Endothelial cell (in vitro differentiated cells): ENCODE results near the gene HDAC4. TPM values are rescaled to one million over a fixed set of nuclear protein-coding genes. Genes with fewer than 3 reads are reported as not detected.

Experiments
- DNase-seq: peaks from one replicate; pipeline ENCODE4 v3.0.0; 2021; ENCODE audit warnings: low spot score
- H3K27ac Mint-ChIP-seq: one replicate; pipeline ENCODE4 v1.8.0; 2021; ENCODE audit warnings: mixed read lengths, inconsistent platforms; ENCODE audit not compliant: unreplicated experiment
- H3K27me3 Mint-ChIP-seq: one replicate; pipeline ENCODE4 v1.8.0; 2021; ENCODE audit warnings: mild to moderate bottlenecking, moderate library complexity, mixed read lengths, inconsistent platforms; ENCODE audit not compliant: unreplicated experiment
- H3K36me3 Mint-ChIP-seq: one replicate; pipeline ENCODE4 v1.8.0; 2021; ENCODE audit warnings: mild to moderate bottlenecking, low read depth, mixed read lengths, inconsistent platforms; ENCODE audit not compliant: unreplicated experiment
- H3K4me1 Mint-ChIP-seq: one replicate; pipeline ENCODE4 v1.8.0; 2021; ENCODE audit warnings: mild to moderate bottlenecking, mixed read lengths, inconsistent platforms; ENCODE audit not compliant: unreplicated experiment
- H3K4me3 Mint-ChIP-seq: one replicate; pipeline ENCODE4 v1.8.0; 2021; ENCODE audit warnings: mild to moderate bottlenecking, mixed read lengths, inconsistent platforms; ENCODE audit not compliant: unreplicated experiment
- H3K9me3 Mint-ChIP-seq: one replicate; pipeline ENCODE4 v1.8.0; 2021; ENCODE audit warnings: mixed read lengths, inconsistent platforms; ENCODE audit not compliant: unreplicated experiment
- total RNA-seq: library from RNA; stranded (reverse); fragmentation: NEBNext Ultra II Directional; extraction: Animal tissue kit (Norgen Biotek cat#: 25700); gene quantifications from one replicate; pipeline ENCODE4 v1.2.1, GENCODE V29; 2021; ENCODE audit not compliant: unreplicated experiment
- TF ChIP-seq, protein P1 (sequence below): fragments of 200-600 bp; sonication (generic); IDR thresholded peaks from one replicate; pipeline ENCODE4 v1.5.0; 2021; ENCODE audit warnings: antibody characterized with exemption; ENCODE audit not compliant: unreplicated experiment

Gene HDAC4
- total RNA-seq, 1 donor from 2014 or later: 26.0 TPM

DNA sequence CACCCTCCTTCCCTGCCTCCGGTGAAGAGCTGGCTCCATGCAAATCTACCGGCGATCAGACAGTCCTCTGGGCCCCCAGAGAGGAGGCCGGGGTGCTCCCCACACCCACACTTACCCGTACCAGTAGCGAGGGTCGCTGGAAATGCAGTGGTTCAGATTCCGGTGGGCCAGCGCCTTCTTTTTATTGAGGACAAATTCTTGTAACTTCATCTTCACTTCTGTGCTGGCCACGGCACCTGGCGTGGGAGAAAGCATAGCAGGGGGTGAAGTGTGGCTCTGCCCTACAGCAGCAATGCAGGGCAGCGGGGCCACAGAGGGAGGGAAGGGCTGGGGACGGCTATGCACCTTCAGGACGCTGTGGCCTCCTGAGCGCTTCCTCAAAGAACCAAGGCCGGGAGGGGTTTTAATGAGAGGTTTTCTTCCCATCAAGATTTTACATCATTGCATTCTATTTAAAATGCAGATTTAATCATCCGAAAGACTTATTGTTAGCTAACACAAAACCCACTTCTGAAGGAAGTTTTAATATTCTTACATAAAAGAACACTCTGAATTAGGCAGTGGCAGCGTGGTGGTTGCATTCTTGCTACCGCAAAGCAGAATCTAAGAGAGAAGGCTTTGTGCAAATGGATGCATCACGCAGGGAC lies 237.0 kb downstream of the HDAC4 start:
- peaks cover 14% of the 10 kb centered on the region for H3K36me3 Mint-ChIP-seq
- no peak overlapping the region for H3K4me3 Mint-ChIP-seq
- H3K9me3 Mint-ChIP-seq: no peaks in the 10 kb centered on the region
- H3K4me1 Mint-ChIP-seq: no peaks in the 10 kb centered on the region
- peaks cover 11% of the 10 kb centered on the region for H3K27me3 Mint-ChIP-seq
- no peak overlapping the region for H3K27ac Mint-ChIP-seq
- TF ChIP-seq, protein P1, sequence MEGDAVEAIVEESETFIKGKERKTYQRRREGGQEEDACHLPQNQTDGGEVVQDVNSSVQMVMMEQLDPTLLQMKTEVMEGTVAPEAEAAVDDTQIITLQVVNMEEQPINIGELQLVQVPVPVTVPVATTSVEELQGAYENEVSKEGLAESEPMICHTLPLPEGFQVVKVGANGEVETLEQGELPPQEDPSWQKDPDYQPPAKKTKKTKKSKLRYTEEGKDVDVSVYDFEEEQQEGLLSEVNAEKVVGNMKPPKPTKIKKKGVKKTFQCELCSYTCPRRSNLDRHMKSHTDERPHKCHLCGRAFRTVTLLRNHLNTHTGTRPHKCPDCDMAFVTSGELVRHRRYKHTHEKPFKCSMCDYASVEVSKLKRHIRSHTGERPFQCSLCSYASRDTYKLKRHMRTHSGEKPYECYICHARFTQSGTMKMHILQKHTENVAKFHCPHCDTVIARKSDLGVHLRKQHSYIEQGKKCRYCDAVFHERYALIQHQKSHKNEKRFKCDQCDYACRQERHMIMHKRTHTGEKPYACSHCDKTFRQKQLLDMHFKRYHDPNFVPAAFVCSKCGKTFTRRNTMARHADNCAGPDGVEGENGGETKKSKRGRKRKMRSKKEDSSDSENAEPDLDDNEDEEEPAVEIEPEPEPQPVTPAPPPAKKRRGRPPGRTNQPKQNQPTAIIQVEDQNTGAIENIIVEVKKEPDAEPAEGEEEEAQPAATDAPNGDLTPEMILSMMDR: no peak
- no peak for DNase-seq

DNA sequence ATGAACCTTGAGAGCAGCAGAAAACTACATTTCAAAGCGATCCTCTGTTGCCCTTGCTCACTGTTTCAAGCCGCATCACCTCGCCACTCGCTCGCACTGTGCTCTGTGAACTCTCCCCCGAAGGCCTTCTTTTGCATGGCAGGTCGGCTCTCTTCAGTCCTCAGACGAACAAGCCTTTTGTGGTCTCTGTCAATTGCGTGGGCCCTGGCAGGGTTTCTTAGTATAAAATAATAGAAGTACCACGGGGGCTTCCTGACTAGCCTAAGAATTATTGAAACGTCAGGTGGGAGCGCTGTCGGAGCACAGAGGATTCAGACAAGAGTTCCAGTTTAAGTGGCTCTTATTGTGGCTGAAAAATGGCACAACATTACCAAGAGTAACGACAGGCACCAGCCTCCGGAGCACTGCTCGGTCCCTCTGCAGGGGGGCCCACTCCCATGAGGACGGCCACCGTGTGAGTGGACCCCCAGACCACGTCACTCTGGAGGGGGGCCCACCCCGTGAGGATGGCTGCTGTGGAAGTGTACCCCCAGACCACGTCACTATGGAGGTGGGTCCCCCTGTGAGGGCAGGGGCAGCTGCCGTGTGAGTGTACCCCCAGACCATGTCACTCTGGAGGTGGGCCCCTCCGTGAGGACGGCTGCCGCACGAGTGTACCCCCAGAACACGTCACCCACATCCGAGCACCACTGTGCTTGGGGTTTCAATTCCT lies 237.7 kb downstream of the HDAC4 start:
- Mint-ChIP-seq H3K27ac (no peak overlapping the region), H3K4me3 (no peak overlapping the region)

DNA sequence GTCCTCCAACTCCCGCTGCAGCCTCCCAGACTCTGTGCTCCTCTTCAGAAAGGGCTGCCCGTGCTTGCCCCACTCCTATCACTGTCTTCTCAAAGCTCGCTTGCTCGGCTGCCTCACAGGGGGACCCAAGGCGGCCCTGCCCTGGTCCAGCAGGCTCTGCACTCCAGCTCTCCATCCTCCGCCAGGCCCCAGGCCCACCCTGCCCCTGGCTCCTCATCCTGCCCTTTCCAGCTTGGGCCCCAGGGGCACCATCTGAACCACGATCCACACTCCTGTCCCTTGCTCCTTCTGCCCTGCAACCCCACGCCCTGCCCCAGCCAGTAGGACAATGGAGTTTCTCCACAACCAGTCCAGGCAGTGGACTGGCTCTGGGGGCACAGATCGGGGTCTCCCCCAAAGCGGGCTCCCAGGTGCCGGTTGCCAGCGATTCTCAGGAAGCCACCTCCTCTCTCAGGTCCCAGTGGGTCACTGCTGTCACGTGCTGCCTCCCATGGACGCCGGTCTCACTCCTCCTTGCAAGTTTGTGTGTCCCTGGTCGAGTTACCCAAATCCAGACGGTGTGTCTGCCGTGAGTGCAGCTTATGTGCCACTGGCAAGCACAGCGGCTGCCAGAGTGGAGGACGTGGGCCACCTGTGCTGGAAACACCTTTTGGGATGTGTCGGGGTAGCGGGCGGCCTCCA lies 238.5 kb downstream of the HDAC4 start:
- no peak for DNase-seq
- H3K4me1 Mint-ChIP-seq: peaks cover 2% of the 10 kb centered on the region
- peaks cover 14% of the 10 kb centered on the region for H3K36me3 Mint-ChIP-seq
- no peaks in the 10 kb centered on the region for H3K9me3 Mint-ChIP-seq
- peaks cover 11% of the 10 kb centered on the region for H3K27me3 Mint-ChIP-seq
- H3K4me3 Mint-ChIP-seq: no peak overlapping the region
- no peak overlapping the region for H3K27ac Mint-ChIP-seq
- TF ChIP-seq, protein P1: no peak

More for the DNA sequence above, 237.7 kb downstream of the HDAC4 start:
- TF ChIP-seq, protein P1: no peak
- Mint-ChIP-seq H3K9me3 (no peaks in the 10 kb centered on the region), H3K27me3 (peaks cover 11% of the 10 kb centered on the region), H3K36me3 (peaks cover 14% of the 10 kb centered on the region), H3K4me1 (peaks cover under 1% of the 10 kb centered on the region)
- no peak for DNase-seq

DNA sequence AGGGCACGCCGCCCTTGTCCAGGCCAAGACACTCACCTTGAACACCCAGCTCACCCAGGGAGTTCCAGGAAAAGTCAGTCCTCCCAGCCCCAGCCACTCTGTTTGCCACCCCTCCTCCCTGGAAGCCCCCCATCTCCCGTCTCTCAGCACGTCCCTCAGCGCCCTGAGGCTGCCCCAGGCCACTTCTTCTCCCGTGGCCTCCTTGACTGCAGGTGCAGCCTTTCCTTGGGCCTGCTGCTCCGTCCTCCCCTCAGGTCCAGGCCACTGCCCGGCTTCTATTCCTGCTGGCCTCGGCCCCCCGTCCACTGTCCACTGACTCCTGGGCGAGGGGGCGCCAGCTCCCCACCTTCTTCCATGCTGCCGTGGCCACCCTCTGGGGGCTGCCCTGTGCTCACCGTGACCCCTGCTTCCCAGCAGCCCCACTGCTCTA lies 239.1 kb downstream of the HDAC4 start:
- Mint-ChIP-seq H3K9me3 (no peaks in the 10 kb centered on the region), H3K27ac (no peak overlapping the region), H3K27me3 (peaks cover 11% of the 10 kb centered on the region)

More for the DNA sequence above, 239.1 kb downstream of the HDAC4 start:
- Mint-ChIP-seq H3K4me1 (peaks cover 2% of the 10 kb centered on the region), H3K36me3 (peaks cover 14% of the 10 kb centered on the region), H3K4me3 (no peak overlapping the region)
- DNase-seq: no peak
- TF ChIP-seq, protein P1: no peak
